Stimulated activated naive B cell treated with anti-CD40 and anti-IgM and Interleukin-4, amounts not matched to agents 10 μg/mL and 1 μg/mL and 100 μg/mL, for 72 hours (primary cell): ENCODE data around the gene MCHR1.

Source experiments
- ATAC-seq, 2 donors: fragments of 150-1000 bp; cut with Tn5 transposase; replicated peaks; 2 replicates each; pipeline ENCODE4 v1.10.0; 2021; ENCODE audit warnings: moderate library complexity in 1 of 2
- DNase-seq: peaks from one replicate; pipeline ENCODE4 v3.0.0; 2021
- H3K27ac Mint-ChIP-seq: one replicate; pipeline ENCODE4 v1.8.0; 2022; ENCODE audit warnings: mild to moderate bottlenecking, mixed read lengths
- H3K27me3 Mint-ChIP-seq, 2 donors: one replicate each; pipeline ENCODE4 v1.8.0; 2022; ENCODE audit warnings: mixed read lengths in 2 of 2
- H3K36me3 Mint-ChIP-seq, 2 donors: one replicate each; pipeline ENCODE4 v1.8.0; 2022; ENCODE audit warnings: mixed read lengths in 2 of 2, mild to moderate bottlenecking in 1 of 2
- H3K4me1 Mint-ChIP-seq, 2 donors: one replicate each; pipeline ENCODE4 v1.8.0; 2022; ENCODE audit warnings: mixed read lengths in 2 of 2, mild to moderate bottlenecking in 1 of 2
- H3K4me3 Mint-ChIP-seq, 2 donors: one replicate each; pipeline ENCODE4 v1.8.0; 2022; ENCODE audit warnings: mild to moderate bottlenecking in 2 of 2, mixed read lengths in 2 of 2, moderate library complexity in 1 of 2
- H3K9me3 Mint-ChIP-seq, 2 donors: one replicate each; pipeline ENCODE4 v1.8.0; 2022; ENCODE audit warnings: mixed read lengths in 2 of 2, mild to moderate bottlenecking in 1 of 2

The MCHR1 gene

GRCh38 chr22:40679249-40679963, at the start of gene MCHR1:
Gene MCHR1, plus strand, starts transcription at chr22:40679484. Its CDS starts 169 bp downstream, at chr22:40679653.
- peaks cover 8 to 35% of the 10 kb centered on the region in 2 donors for H3K4me1 Mint-ChIP-seq
- no peak for DNase-seq
- no peaks in the 10 kb centered on the region for H3K36me3 Mint-ChIP-seq
- H3K4me3 Mint-ChIP-seq = peak within 1 kb of the TSS in 1 of 2 donors; percentile 32
- no peaks in the 10 kb centered on the region for H3K9me3 Mint-ChIP-seq
- H3K27ac Mint-ChIP-seq = no peak within 1 kb of the TSS
- H3K27me3 Mint-ChIP-seq = peaks cover 25 to 35% of the 10 kb centered on the region in 2 donors
- ATAC-seq = no peak

GRCh38 chr22:40631925-40632324, 47.4 kb upstream of the MCHR1 start:
- peak overlapping the region; percentile 63 for H3K27ac Mint-ChIP-seq
- H3K4me3 Mint-ChIP-seq = no peak overlapping the region
- no peaks in the 10 kb centered on the region for H3K27me3 Mint-ChIP-seq
- peaks cover 0 to 8% of the 10 kb centered on the region in 2 donors for H3K36me3 Mint-ChIP-seq
- DNase-seq (no peak), ATAC-seq (no peak)
- peaks cover 34 to 60% of the 10 kb centered on the region in 2 donors for H3K4me1 Mint-ChIP-seq
- peaks cover 0 to 4% of the 10 kb centered on the region in 2 donors for H3K9me3 Mint-ChIP-seq

GRCh38 chr22:40633036-40633435, 46.2 kb upstream of the MCHR1 start:
- peaks cover 0 to 8% of the 10 kb centered on the region in 2 donors for H3K36me3 Mint-ChIP-seq
- H3K27ac Mint-ChIP-seq = no peak overlapping the region
- peaks cover 31 to 55% of the 10 kb centered on the region in 2 donors for H3K4me1 Mint-ChIP-seq
- DNase-seq (no peak), ATAC-seq (no peak)
- H3K4me3 Mint-ChIP-seq = no peak overlapping the region
- H3K9me3 Mint-ChIP-seq = peaks cover 0 to 4% of the 10 kb centered on the region in 2 donors
- no peaks in the 10 kb centered on the region for H3K27me3 Mint-ChIP-seq

GRCh38 chr22:40634119-40634903, 45.0 kb upstream of the MCHR1 start:
- Mint-ChIP-seq H3K4me3 (no peak overlapping the region), H3K27ac (peak overlapping the region; percentile 20), H3K36me3 (peaks cover 0 to 8% of the 10 kb centered on the region in 2 donors), H3K27me3 (no peaks in the 10 kb centered on the region), H3K9me3 (peaks cover 0 to 4% of the 10 kb centered on the region in 2 donors), H3K4me1 (peaks cover 23 to 47% of the 10 kb centered on the region in 2 donors)
- DNase-seq (no peak), ATAC-seq (no peak)

- ATAC-seq = no peak
- peak overlapping the region; percentile 67 for H3K27ac Mint-ChIP-seq
- H3K27me3 Mint-ChIP-seq = no peaks in the 10 kb centered on the region
- H3K4me3 Mint-ChIP-seq = peak overlapping the region; percentile 95 to 97
- H3K9me3 Mint-ChIP-seq = peaks cover 0 to 4% of the 10 kb centered on the region in 2 donors
- no peak for DNase-seq
- peaks cover 22 to 47% of the 10 kb centered on the region in 2 donors for H3K4me1 Mint-ChIP-seq
- peaks cover 0 to 8% of the 10 kb centered on the region in 2 donors for H3K36me3 Mint-ChIP-seq
These were observed 44.0 kb upstream of the MCHR1 start for GRCh38 chr22:40635043-40635939.

GRCh38 chr22:40635940-40636379, 43.3 kb upstream of the MCHR1 start:
- peak; percentile 22 to 24 for ATAC-seq
- Mint-ChIP-seq H3K4me1 (peaks cover 22 to 46% of the 10 kb centered on the region in 2 donors), H3K27me3 (no peaks in the 10 kb centered on the region), H3K27ac (peak overlapping the region; percentile 67), H3K36me3 (peaks cover 0 to 8% of the 10 kb centered on the region in 2 donors), H3K9me3 (peaks cover 0 to 4% of the 10 kb centered on the region in 2 donors), H3K4me3 (peak overlapping the region; percentile 95 to 97)
- DNase-seq = no peak

GRCh38 chr22:40636380-40637182, 42.7 kb upstream of the MCHR1 start, which contains the start of gene MRTFA:
Gene MRTFA, minus strand, starts transcription at chr22:40636719.
- Mint-ChIP-seq H3K4me1 (peaks cover 16 to 41% of the 10 kb centered on the region in 2 donors), H3K27ac (peak within 1 kb of the TSS; percentile 96), H3K4me3 (peak within 1 kb of the TSS; percentile 95 to 97), H3K9me3 (peaks cover 0 to 4% of the 10 kb centered on the region in 2 donors), H3K27me3 (no peaks in the 10 kb centered on the region), H3K36me3 (peaks cover 0 to 8% of the 10 kb centered on the region in 2 donors)
- ATAC-seq = peak; percentile 94 to 95
- DNase-seq = peak; percentile 100

GRCh38 chr22:40637183-40638150, 41.8 kb upstream of the MCHR1 start:
- Mint-ChIP-seq H3K4me3 (peak overlapping the region; percentile 95 to 97), H3K27me3 (no peaks in the 10 kb centered on the region), H3K9me3 (no peaks in the 10 kb centered on the region), H3K36me3 (peaks cover 0 to 4% of the 10 kb centered on the region in 2 donors), H3K27ac (peak overlapping the region; percentile 96), H3K4me1 (peaks cover 12 to 34% of the 10 kb centered on the region in 2 donors)
- ATAC-seq = peak; percentile 22 to 28
- no peak for DNase-seq

- H3K4me1 Mint-ChIP-seq = peaks cover 9 to 27% of the 10 kb centered on the region in 2 donors
- DNase-seq (no peak), ATAC-seq (no peak)
- H3K4me3 Mint-ChIP-seq = no peak overlapping the region
- H3K27me3 Mint-ChIP-seq = no peaks in the 10 kb centered on the region
- H3K9me3 Mint-ChIP-seq = no peaks in the 10 kb centered on the region
- peak overlapping the region; percentile 56 for H3K27ac Mint-ChIP-seq
- no peaks in the 10 kb centered on the region for H3K36me3 Mint-ChIP-seq
These were observed 41.0 kb upstream of the MCHR1 start for GRCh38 chr22:40638261-40638660.

- Mint-ChIP-seq H3K4me3 (no peak overlapping the region), H3K36me3 (no peaks in the 10 kb centered on the region), H3K27me3 (no peaks in the 10 kb centered on the region), H3K27ac (no peak overlapping the region), H3K9me3 (no peaks in the 10 kb centered on the region), H3K4me1 (peaks cover 6 to 17% of the 10 kb centered on the region in 2 donors)
- DNase-seq (no peak), ATAC-seq (no peak)
These were observed 38.0 kb upstream of the MCHR1 start for GRCh38 chr22:40641269-40641668.

GRCh38 chr22:40642316-40642715, 37.0 kb upstream of the MCHR1 start:
- peaks cover 7 to 21% of the 10 kb centered on the region in 2 donors for H3K4me1 Mint-ChIP-seq
- DNase-seq (no peak), ATAC-seq (no peak)
- H3K9me3 Mint-ChIP-seq = no peaks in the 10 kb centered on the region
- H3K36me3 Mint-ChIP-seq = no peaks in the 10 kb centered on the region
- H3K4me3 Mint-ChIP-seq = no peak overlapping the region
- no peaks in the 10 kb centered on the region for H3K27me3 Mint-ChIP-seq
- no peak overlapping the region for H3K27ac Mint-ChIP-seq

GRCh38 chr22:40645579-40646197, 33.6 kb upstream of the MCHR1 start:
- Mint-ChIP-seq H3K9me3 (no peaks in the 10 kb centered on the region), H3K4me3 (no peak overlapping the region), H3K36me3 (no peaks in the 10 kb centered on the region), H3K4me1 (peaks cover 8 to 13% of the 10 kb centered on the region in 2 donors), H3K27ac (no peak overlapping the region), H3K27me3 (no peaks in the 10 kb centered on the region)
- ATAC-seq = no peak
- no peak for DNase-seq
